Nephron progenitor cell (in vitro differentiated cells): Measurements from ENCODE around the gene CAMSAP2.
"Not testable (repeated sequence)": the region's sequence is repeated elsewhere in the genome, so short reads cannot be mapped to it uniquely, and the experiment has no call there.

Experiments
- DNase-seq: peaks from one replicate; pipeline ENCODE4 v3.0.0; 2021
- H3K27ac Mint-ChIP-seq: 2 replicates; pipeline ENCODE4 v1.8.0; 2021; ENCODE audit warnings: mild to moderate bottlenecking, moderate library complexity, mixed read lengths
- H3K27me3 Mint-ChIP-seq: 2 replicates; pipeline ENCODE4 v1.8.0; 2021; ENCODE audit warnings: mild to moderate bottlenecking, low read depth, mixed read lengths; ENCODE audit not compliant: poor library complexity
- H3K36me3 Mint-ChIP-seq: 2 replicates; pipeline ENCODE4 v1.8.0; 2021; ENCODE audit warnings: low read depth, mixed read lengths
- H3K4me1 Mint-ChIP-seq: 2 replicates; pipeline ENCODE4 v1.8.0; 2021; ENCODE audit warnings: mixed read lengths
- H3K4me3 Mint-ChIP-seq: 2 replicates; pipeline ENCODE4 v1.8.0; 2021; ENCODE audit warnings: mild to moderate bottlenecking, moderate library complexity, mixed read lengths
- H3K9me3 Mint-ChIP-seq: 2 replicates; pipeline ENCODE4 v1.8.0; 2021; ENCODE audit warnings: mild to moderate bottlenecking, moderate library complexity, mixed read lengths
- TF ChIP-seq, protein P1 (sequence below): fragments of 200-600 bp; sonication (generic); IDR thresholded peaks from 2 replicates; pipeline ENCODE4 v1.5.0; 2021; ENCODE audit warnings: antibody characterized with exemption

The CAMSAP2 gene

DNA sequence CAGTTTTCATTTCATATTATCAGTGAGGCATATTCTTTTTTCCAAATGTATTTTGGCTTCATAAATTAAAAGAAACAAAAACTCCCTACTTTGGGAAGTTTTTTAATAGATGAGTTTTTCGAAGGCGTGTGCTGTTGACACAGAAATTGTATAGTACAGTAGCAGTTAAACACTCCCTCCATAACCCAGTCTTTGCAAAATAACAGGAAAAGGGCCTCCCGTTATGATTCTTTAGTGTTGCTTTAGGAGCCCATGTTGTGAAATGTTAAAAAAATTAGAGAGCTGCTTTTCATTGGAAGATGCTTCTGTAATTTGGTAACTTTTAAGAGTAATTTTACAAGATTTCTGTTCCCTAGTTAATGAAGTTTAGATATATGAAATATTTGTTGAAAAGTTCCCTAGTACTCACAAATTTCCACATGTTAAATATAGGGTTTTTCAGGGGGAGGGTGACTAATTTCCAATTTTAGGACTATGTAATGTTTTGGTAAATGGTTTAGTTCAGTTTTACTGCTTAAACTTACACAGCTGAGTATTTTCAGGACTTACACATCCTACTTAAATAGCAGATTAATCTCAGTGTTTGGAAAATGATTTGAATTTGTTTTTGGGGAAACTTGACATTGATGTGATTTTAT lies 2.0 kb downstream of the CAMSAP2 start:
- peaks cover 2% of the 10 kb centered on the region for H3K27me3 Mint-ChIP-seq
- TF ChIP-seq, protein P1, sequence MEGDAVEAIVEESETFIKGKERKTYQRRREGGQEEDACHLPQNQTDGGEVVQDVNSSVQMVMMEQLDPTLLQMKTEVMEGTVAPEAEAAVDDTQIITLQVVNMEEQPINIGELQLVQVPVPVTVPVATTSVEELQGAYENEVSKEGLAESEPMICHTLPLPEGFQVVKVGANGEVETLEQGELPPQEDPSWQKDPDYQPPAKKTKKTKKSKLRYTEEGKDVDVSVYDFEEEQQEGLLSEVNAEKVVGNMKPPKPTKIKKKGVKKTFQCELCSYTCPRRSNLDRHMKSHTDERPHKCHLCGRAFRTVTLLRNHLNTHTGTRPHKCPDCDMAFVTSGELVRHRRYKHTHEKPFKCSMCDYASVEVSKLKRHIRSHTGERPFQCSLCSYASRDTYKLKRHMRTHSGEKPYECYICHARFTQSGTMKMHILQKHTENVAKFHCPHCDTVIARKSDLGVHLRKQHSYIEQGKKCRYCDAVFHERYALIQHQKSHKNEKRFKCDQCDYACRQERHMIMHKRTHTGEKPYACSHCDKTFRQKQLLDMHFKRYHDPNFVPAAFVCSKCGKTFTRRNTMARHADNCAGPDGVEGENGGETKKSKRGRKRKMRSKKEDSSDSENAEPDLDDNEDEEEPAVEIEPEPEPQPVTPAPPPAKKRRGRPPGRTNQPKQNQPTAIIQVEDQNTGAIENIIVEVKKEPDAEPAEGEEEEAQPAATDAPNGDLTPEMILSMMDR = no peak
- no peak for DNase-seq
- peaks cover 19% of the 10 kb centered on the region for H3K36me3 Mint-ChIP-seq
- no peak overlapping the region for H3K27ac Mint-ChIP-seq
- H3K4me3 Mint-ChIP-seq = peak overlapping the region; percentile 100
- no peaks in the 10 kb centered on the region for H3K9me3 Mint-ChIP-seq
- peaks cover 57% of the 10 kb centered on the region for H3K4me1 Mint-ChIP-seq

DNA sequence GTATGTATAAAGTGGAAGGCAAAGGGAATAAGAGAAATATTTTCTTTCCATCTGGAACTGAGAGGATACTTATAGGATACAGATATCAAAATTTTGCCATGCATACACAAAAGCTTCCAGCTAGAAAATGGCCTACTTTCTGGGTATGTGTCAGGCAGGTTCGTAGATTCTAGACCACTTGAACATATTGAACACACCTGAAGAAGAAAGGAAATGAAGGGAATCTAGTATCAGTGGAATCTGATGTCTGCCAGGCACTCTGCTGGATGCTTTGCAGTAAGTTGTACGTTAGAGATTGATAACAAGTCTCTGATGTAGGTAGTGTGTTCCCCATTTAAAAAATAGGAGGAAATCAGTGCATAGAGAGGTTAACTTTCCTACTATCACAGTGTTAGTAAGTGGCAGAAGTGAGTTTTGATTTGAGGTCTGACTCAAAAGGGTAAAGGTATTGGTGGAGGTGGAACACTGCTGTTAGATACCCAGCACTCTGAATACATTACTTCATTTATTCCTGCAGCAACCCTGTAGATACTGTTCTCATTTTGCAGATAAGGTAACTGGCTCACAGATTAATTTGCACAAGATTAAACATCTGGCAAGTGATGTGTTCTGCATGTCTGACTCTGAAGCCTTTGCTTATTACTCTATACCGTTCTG lies 3.0 kb downstream of the CAMSAP2 start:
- Mint-ChIP-seq H3K4me1 (peaks cover 62% of the 10 kb centered on the region), H3K4me3 (peak overlapping the region; percentile 100), H3K27me3 (no peaks in the 10 kb centered on the region), H3K36me3 (peaks cover 27% of the 10 kb centered on the region), H3K9me3 (peaks cover 5% of the 10 kb centered on the region), H3K27ac (no peak overlapping the region)
- no peak for DNase-seq
- TF ChIP-seq, protein P1 = no peak

DNA sequence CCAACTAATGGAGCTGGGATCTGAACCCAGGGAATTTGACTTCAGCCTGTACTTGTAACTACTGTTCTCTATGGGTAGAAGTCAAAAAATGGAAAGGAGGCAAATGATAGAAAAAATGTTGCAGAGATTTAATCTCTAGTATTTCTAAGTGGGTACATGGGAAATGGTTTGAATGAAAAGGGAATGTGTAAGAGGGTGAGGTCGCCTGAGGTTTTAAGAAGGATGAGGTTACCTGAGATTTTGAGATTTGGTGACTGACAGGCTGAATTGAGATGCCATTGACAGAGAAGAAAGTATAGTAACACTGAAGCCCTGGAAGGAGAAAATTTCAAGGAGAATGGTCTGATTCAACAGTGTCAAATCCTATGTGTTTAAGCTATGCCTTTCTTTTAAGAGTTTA lies 5.5 kb downstream of the CAMSAP2 start:
- peaks cover 54% of the 10 kb centered on the region for H3K4me1 Mint-ChIP-seq
- H3K27ac Mint-ChIP-seq = no peak overlapping the region
- no peak overlapping the region for H3K4me3 Mint-ChIP-seq
- TF ChIP-seq, protein P1 = no peak
- peaks cover 2% of the 10 kb centered on the region for H3K27me3 Mint-ChIP-seq
- peaks cover 9% of the 10 kb centered on the region for H3K9me3 Mint-ChIP-seq
- H3K36me3 Mint-ChIP-seq = peaks cover 49% of the 10 kb centered on the region
- no peak for DNase-seq

DNA sequence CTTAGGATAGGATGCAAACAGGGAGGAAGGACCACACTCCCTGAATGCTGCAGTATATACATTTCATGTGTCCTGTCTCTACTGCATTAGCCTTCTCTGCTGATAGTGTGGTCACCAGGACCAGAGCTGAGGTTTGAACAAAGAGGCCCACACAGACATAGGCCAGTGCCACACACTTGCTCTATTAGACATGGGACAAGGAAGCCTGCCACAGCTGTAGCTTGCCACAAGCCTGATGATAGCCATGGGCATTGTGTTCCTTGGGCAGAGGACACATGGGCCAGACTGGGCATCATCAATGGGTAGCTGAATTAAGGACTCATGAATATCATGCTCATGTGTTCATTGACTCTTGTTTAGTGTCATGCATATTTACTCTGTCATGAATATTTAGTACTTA lies 10.4 kb downstream of the CAMSAP2 start:
- H3K27me3 Mint-ChIP-seq = peaks cover 2% of the 10 kb centered on the region
- TF ChIP-seq, protein P1 = no peak
- H3K36me3 Mint-ChIP-seq = peaks cover 74% of the 10 kb centered on the region
- no peak overlapping the region for H3K4me3 Mint-ChIP-seq
- DNase-seq = no peak
- peaks cover 23% of the 10 kb centered on the region for H3K4me1 Mint-ChIP-seq
- peaks cover 9% of the 10 kb centered on the region for H3K9me3 Mint-ChIP-seq
- no peak overlapping the region for H3K27ac Mint-ChIP-seq

DNA sequence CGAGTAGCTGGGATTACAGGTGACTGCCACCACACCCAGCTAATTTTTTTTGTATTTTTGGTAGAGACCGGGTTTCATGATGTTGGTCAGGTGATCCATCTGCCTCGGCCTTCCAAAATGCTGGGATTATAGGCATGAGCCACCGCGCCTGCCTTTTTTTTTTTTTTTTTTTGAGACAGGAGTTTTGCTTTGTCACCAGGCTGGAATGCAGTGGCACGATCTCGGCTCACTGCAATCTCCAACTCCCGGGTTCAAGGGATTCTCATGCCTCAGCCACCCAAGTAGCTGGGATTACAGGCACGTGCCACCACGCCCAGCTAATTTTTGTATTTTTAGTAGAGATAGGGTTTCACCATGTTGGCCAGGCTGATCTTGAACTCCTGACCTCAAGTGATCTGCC lies 12.1 kb downstream of the CAMSAP2 start:
- not testable (repeated sequence) for H3K9me3 Mint-ChIP-seq, H3K4me3 Mint-ChIP-seq, H3K27me3 Mint-ChIP-seq, DNase-seq, H3K27ac Mint-ChIP-seq
- Mint-ChIP-seq H3K36me3 (peaks cover 69% of the 10 kb centered on the region), H3K4me1 (peaks cover 20% of the 10 kb centered on the region)

DNA sequence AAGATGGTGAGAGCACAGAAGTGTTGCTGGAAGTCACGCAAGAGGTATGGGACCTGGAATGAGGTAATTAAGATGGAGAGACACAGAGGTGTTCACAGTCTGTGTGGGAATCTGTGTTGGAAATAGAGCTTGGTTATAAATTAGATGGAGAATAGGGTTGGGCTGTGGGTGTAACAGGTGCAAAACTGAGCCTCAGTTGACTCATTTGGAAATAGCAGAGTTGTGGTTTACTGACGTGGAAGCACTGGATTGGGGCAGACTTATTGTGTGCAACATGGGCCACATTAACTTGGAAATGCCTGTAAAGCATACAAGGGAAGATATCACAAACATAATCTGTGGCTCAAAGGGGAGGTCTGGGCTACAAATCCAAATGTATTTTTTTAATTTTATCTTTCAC lies 13.0 kb downstream of the CAMSAP2 start:
- Mint-ChIP-seq H3K4me1 (peaks cover 17% of the 10 kb centered on the region), H3K36me3 (peaks cover 64% of the 10 kb centered on the region), H3K4me3 (no peak overlapping the region), H3K27me3 (peaks cover 2% of the 10 kb centered on the region), H3K9me3 (peaks cover 3% of the 10 kb centered on the region), H3K27ac (peak overlapping the region; percentile 12)
- no peak for DNase-seq
- TF ChIP-seq, protein P1 = no peak
